GM12878 (cell line): Measurements from ENCODE around the gene ARL3. TPM values are rescaled to one million over a fixed set of nuclear protein-coding genes. Genes with fewer than 3 reads are reported as not detected.

Experiments used
- ATF3 ChIP-seq: IDR thresholded peaks from 2 replicates; pipeline ENCODE4 v1.6.1; 2011; ENCODE audit warnings: low read depth, mild to moderate bottlenecking, low read length, moderate library complexity, borderline replicate concordance; ENCODE audit errors: extremely low read depth
- BCL11A ChIP-seq: IDR thresholded peaks from 2 replicates; pipeline ENCODE4 v1.6.1; 2011; ENCODE audit warnings: low read depth, low read length
- BHLHE40 ChIP-seq, 2 experiments: fragments of 450-650 bp in 1 of 2; IDR thresholded peaks; 2 replicates each; pipeline ENCODE4 v1.6.1; 2011 to 2017; ENCODE audit warnings: low read depth in 2 of 2, borderline replicate concordance in 1 of 2, improper control_type of control experiment in 1 of 2, low read length in 1 of 2, mild to moderate bottlenecking in 1 of 2
- CEBPB ChIP-seq, 2 experiments: fragments of 150-350 bp in 1 of 2; IDR thresholded peaks; 2 replicates each; pipeline ENCODE4 v1.6.1; 2012 to 2014; ENCODE audit warnings: low read depth in 2 of 2, low read length in 2 of 2, borderline replicate concordance in 1 of 2, inconsistent platforms in 1 of 2
- CREM ChIP-seq: IDR thresholded peaks from 2 replicates; pipeline ENCODE4 v1.6.1; 2014; ENCODE audit warnings: antibody characterized with exemption, low read depth
- DPF2 ChIP-seq: fragments of 450-650 bp; IDR thresholded peaks from 2 replicates; pipeline ENCODE4 v1.6.1; 2017; ENCODE audit warnings: mild to moderate bottlenecking
- E2F4 ChIP-seq: IDR thresholded peaks from 2 replicates; pipeline ENCODE4 v1.6.1; 2012; ENCODE audit warnings: low read depth, low read length, improper control_type of control experiment
- ETV6 ChIP-seq, 2 experiments: fragments of 450-650 bp in 1 of 2; IDR thresholded peaks in 1 of 2; conservative IDR thresholded peaks in 1 of 2; 2 replicates each; pipeline ENCODE4 v1.6.1; 2014; ENCODE audit warnings: antibody characterized with exemption in 1 of 2, borderline replicate concordance in 1 of 2, low read depth in 1 of 2, mild to moderate bottlenecking in 1 of 2, moderate library complexity in 1 of 2
- FOS ChIP-seq: IDR thresholded peaks from 3 replicates; pipeline ENCODE4 v1.6.1; 2011; ENCODE audit warnings: borderline replicate concordance; ENCODE audit not compliant: insufficient read length; ENCODE audit errors: extremely low read depth
- FOXM1 ChIP-seq: IDR thresholded peaks from 2 replicates; pipeline ENCODE4 v1.6.1; 2012; ENCODE audit warnings: low read depth, mild to moderate bottlenecking, inconsistent platforms, low read length, moderate library complexity
- HCFC1 ChIP-seq: fragments of 150-350 bp; IDR thresholded peaks from 2 replicates; pipeline ENCODE4 v1.6.1; 2014; ENCODE audit warnings: low read length
- HDAC2 ChIP-seq: fragments of 200-600 bp; sonication (generic); IDR thresholded peaks from 2 replicates; pipeline ENCODE4 v1.6.1; 2017
- HDGF ChIP-seq: fragments of 450-650 bp; IDR thresholded peaks from 2 replicates; pipeline ENCODE4 v1.6.1; 2016; ENCODE audit warnings: antibody characterized with exemption
- JUNB ChIP-seq: IDR thresholded peaks from 2 replicates; pipeline ENCODE4 v1.6.1; 2016; ENCODE audit warnings: antibody characterized with exemption, mild to moderate bottlenecking
- NFYB ChIP-seq: IDR thresholded peaks from 2 replicates; pipeline ENCODE4 v1.6.1; 2011; ENCODE audit warnings: low read depth, mild to moderate bottlenecking, low read length, improper control_type of control experiment, moderate library complexity; ENCODE audit not compliant: insufficient read depth
- NR2C1 ChIP-seq: fragments of 450-650 bp; IDR thresholded peaks from 2 replicates; pipeline ENCODE4 v1.6.1; 2017; ENCODE audit warnings: antibody characterized with exemption, mild to moderate bottlenecking, moderate library complexity
- PAX8 ChIP-seq: fragments of 450-650 bp; IDR thresholded peaks from 2 replicates; pipeline ENCODE4 v1.6.1; 2017; ENCODE audit warnings: mild to moderate bottlenecking, moderate library complexity
- RBBP5 ChIP-seq: fragments of 200-600 bp; sonication (generic); conservative IDR thresholded peaks from 2 replicates; pipeline ENCODE4 v1.6.1; 2016
- SREBF2 ChIP-seq: IDR thresholded peaks from 2 replicates; pipeline ENCODE4 v1.6.1; 2012; ENCODE audit warnings: mild to moderate bottlenecking, low read length
- SUPT20H ChIP-seq: IDR thresholded peaks from 2 replicates; pipeline ENCODE4 v1.6.1; 2011; ENCODE audit warnings: low read depth, mild to moderate bottlenecking, low read length, moderate library complexity, borderline replicate concordance; ENCODE audit not compliant: control insufficient read depth
- TCF7 ChIP-seq: IDR thresholded peaks from 2 replicates; pipeline ENCODE4 v1.6.1; 2014; ENCODE audit warnings: antibody characterized with exemption, borderline replicate concordance
- ZNF217 ChIP-seq: fragments of 450-650 bp; IDR thresholded peaks from 2 replicates; pipeline ENCODE4 v1.6.1; 2017; ENCODE audit warnings: antibody characterized with exemption, mild to moderate bottlenecking
- polyA plus RNA-seq, 11 experiments: library from polyadenylated mRNA; depleted of rRNA in 4 of 11; unstranded in 6 of 11; stranded (reverse) in 5 of 11; fragments of >200 nt; fragmentation: Nextera tagmentation in 4 of 11; fragmentation: Illumina TruSeq in 1 of 11; extraction: Ambion mirVana in 4 of 11; extraction: Trizol in 1 of 11; gene quantifications; 1 replicate in 1 of 11; 2 replicates in 10 of 11; pipeline versions ENCODE4 v1.2.1 to v1.2.3, GENCODE V29; 2011 to 2016; ENCODE audit warnings: inconsistent platforms in 2 of 11, missing spikeins in 2 of 11, low read depth in 1 of 11
- total RNA-seq, 4 experiments: library from RNA; depleted of rRNA in 3 of 4; stranded (reverse); fragments of >200 nt in 3 of 4; fragmentation: Illumina TruSeq in 1 of 4; extraction: Trizol in 1 of 4; gene quantifications; 2 replicates each; pipeline versions ENCODE4 v1.2.1 to v1.2.3, GENCODE V29; 2013 to 2021
- TF ChIP-seq, protein P1 (sequence below): IDR thresholded peaks from 2 replicates; pipeline ENCODE4 v1.6.1; 2012; ENCODE audit warnings: low read depth, low read length, improper control_type of control experiment
- TF ChIP-seq, protein P2 (sequence below): fragments of 450-650 bp; IDR thresholded peaks from 2 replicates; pipeline ENCODE4 v1.6.1; 2017; ENCODE audit warnings: borderline replicate concordance
- TF ChIP-seq, protein P3 (sequence below): fragments of 450-650 bp; formaldehyde crosslinking; IDR thresholded peaks from 2 replicates; pipeline ENCODE4 v1.4.0; 2022; ENCODE audit warnings: mild to moderate bottlenecking, moderate library complexity

ARL3 gene
- total and polyA plus RNA-seq, 10 of the 15 experiments (the other 5 are each of a cell fraction or from before 2014, with no cell fraction given) = 4.9 to 26.1 (median 11.0) TPM

DNA sequence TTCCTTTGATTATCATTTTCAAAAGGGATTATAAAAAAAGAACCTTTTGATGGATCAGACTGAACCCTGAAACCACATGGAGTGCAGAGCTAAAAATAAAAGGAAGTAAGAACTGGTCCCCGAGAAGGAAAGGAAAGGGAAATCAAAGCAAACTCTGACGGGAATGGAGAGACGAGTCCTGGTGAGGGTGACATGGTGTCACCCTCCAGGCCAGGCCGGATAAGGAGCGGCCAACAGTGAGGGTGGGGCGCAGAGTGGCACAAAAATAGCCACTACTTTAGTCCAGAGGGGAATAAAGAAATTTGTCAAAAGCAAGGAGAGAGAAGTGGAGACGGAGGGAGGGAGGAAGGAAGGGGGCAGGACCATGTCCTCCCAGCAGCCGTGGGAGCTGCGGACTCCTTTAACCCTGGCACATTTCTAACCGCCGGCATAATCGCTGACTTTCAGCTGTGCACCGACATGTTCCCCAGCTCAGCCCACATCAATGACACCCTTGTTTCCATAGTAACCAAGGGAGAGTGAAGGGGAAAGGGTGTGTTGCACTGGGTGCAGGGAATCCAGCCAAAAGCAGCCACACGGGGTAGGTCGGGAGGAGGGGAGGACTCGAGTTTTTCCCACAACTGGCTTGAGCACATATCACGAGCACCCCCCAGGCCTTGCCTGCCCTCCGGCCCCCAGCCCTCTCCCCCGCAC is 40.2 kb downstream of the ARL3 start (continued):
- TF ChIP-seq E2F4 = no peak
- peak in 1 of 2 experiments; percentile 45; a peak in 1 of 4 replicates for TF ChIP-seq BHLHE40 (IDR thresholded peaks at IDR 0.05; ENCODE audit: borderline replicate concordance in 1 of 2, low read depth in 2 of 2, low read length in 1 of 2)
- no peak for TF ChIP-seq FOS
- TF ChIP-seq, protein P1, sequence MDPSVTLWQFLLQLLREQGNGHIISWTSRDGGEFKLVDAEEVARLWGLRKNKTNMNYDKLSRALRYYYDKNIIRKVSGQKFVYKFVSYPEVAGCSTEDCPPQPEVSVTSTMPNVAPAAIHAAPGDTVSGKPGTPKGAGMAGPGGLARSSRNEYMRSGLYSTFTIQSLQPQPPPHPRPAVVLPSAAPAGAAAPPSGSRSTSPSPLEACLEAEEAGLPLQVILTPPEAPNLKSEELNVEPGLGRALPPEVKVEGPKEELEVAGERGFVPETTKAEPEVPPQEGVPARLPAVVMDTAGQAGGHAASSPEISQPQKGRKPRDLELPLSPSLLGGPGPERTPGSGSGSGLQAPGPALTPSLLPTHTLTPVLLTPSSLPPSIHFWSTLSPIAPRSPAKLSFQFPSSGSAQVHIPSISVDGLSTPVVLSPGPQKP = no peak
- no peak for TF ChIP-seq HDAC2
- TF ChIP-seq NFYB = no peak
- TF ChIP-seq ZNF217 = no peak
- TF ChIP-seq, protein P2, sequence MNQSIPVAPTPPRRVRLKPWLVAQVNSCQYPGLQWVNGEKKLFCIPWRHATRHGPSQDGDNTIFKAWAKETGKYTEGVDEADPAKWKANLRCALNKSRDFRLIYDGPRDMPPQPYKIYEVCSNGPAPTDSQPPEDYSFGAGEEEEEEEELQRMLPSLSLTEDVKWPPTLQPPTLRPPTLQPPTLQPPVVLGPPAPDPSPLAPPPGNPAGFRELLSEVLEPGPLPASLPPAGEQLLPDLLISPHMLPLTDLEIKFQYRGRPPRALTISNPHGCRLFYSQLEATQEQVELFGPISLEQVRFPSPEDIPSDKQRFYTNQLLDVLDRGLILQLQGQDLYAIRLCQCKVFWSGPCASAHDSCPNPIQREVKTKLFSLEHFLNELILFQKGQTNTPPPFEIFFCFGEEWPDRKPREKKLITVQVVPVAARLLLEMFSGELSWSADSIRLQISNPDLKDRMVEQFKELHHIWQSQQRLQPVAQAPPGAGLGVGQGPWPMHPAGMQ = no peak
- TF ChIP-seq DPF2 = no peak
- no peak for TF ChIP-seq RBBP5
- TF ChIP-seq FOXM1 = no peak
- no peak for TF ChIP-seq JUNB
- TF ChIP-seq, protein P3, sequence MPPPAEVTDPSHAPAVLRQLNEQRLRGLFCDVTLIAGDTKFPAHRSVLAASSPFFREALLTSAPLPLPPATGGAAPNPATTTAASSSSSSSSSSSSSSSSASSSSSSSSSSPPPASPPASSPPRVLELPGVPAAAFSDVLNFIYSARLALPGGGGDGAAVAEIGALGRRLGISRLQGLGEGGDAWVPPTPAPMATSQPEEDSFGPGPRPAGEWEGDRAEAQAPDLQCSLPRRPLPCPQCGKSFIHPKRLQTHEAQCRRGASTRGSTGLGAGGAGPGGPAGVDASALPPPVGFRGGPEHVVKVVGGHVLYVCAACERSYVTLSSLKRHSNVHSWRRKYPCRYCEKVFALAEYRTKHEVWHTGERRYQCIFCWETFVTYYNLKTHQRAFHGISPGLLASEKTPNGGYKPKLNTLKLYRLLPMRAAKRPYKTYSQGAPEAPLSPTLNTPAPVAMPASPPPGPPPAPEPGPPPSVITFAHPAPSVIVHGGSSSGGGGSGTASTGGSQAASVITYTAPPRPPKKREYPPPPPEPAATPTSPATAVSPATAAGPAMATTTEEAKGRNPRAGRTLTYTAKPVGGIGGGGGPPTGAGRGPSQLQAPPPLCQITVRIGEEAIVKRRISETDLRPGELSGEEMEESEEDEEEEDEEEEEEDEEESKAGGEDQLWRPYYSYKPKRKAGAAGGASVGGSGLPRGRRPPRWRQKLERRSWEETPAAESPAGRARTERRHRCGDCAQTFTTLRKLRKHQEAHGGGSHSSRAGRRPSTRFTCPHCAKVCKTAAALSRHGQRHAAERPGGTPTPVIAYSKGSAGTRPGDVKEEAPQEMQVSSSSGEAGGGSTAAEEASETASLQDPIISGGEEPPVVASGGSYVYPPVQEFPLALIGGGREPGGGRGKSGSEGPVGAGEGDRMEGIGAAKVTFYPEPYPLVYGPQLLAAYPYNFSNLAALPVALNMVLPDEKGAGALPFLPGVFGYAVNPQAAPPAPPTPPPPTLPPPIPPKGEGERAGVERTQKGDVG (CRISPR knock-in tag) = no peak
- no peak for TF ChIP-seq TCF7
- TF ChIP-seq SUPT20H = no peak
- no peak for TF ChIP-seq CREM
- TF ChIP-seq SREBF2 = no peak
- TF ChIP-seq HCFC1 = no peak
- TF ChIP-seq ATF3 = no peak
- TF ChIP-seq CEBPB (IDR thresholded peaks at IDR 0.05; ENCODE audit: borderline replicate concordance in 1 of 2, low read depth in 2 of 2, low read length in 2 of 2) = no peak
- no peak for TF ChIP-seq NR2C1
- 0 out of 2 replicates have a peak, but pooled peaks have one; percentile 23 for TF ChIP-seq HDGF
- TF ChIP-seq PAX8 = no peak
- TF ChIP-seq ETV6 (conservative IDR thresholded peaks at IDR 0.05 in 1 of 2, IDR thresholded peaks at IDR 0.05 in 1 of 2; ENCODE audit: borderline replicate concordance in 1 of 2, low read depth in 1 of 2) = no peak
- no peak for TF ChIP-seq BCL11A
